ENCODE data around the gene TLE4.
"Not testable (repeated sequence)": the region's sequence is repeated elsewhere in the genome, so short reads cannot be mapped to it uniquely, and the experiment has no call there.

Gene TLE4

GRCh38 chr9:79604149-79604548, 32.4 kb downstream of the TLE4 start:
- no peak for DNase-seq

- no peak for DNase-seq
These were observed 33.3 kb downstream of the TLE4 start for GRCh38 chr9:79604921-79605562.

- not testable (repeated sequence) for DNase-seq
These were observed 34.8 kb downstream of the TLE4 start for GRCh38 chr9:79606529-79606928.

- DNase-seq: no peak
These were observed 37.8 kb downstream of the TLE4 start for GRCh38 chr9:79609468-79610018.

GRCh38 chr9:79610019-79610631, 38.4 kb downstream of the TLE4 start:
- DNase-seq: no peak

GRCh38 chr9:79610791-79611614, 39.2 kb downstream of the TLE4 start:
- no peak for DNase-seq

- DNase-seq: no peak
These were observed 41.4 kb downstream of the TLE4 start for GRCh38 chr9:79613145-79613544.

- no peak for DNase-seq
These were observed 43.3 kb downstream of the TLE4 start for GRCh38 chr9:79615038-79615437.

- DNase-seq: no peak
These were observed 44.2 kb downstream of the TLE4 start for GRCh38 chr9:79616013-79616412.

GRCh38 chr9:79616971-79617370, 45.2 kb downstream of the TLE4 start:
- no peak for DNase-seq

- DNase-seq: no peak
These were observed 45.6 kb downstream of the TLE4 start for GRCh38 chr9:79617395-79617794.

GRCh38 chr9:79619930-79620329, 48.2 kb downstream of the TLE4 start:
- no peak for DNase-seq

- no peak for DNase-seq
These were observed 50.3 kb downstream of the TLE4 start for GRCh38 chr9:79621916-79622575.

GRCh38 chr9:79623799-79624721, 52.3 kb downstream of the TLE4 start:
- DNase-seq: no peak

- DNase-seq: no peak
These were observed 58.0 kb downstream of the TLE4 start for GRCh38 chr9:79629721-79630120.

GRCh38 chr9:79630521-79631403, 59.0 kb downstream of the TLE4 start:
- DNase-seq: no peak

- no peak for DNase-seq
These were observed 60.3 kb downstream of the TLE4 start for GRCh38 chr9:79632060-79632459.

- DNase-seq: no peak
These were observed 60.9 kb downstream of the TLE4 start for GRCh38 chr9:79632705-79633104.

- DNase-seq: no peak
These were observed 61.8 kb downstream of the TLE4 start for GRCh38 chr9:79633558-79633957.

GRCh38 chr9:79637177-79637925, 65.6 kb downstream of the TLE4 start:
- DNase-seq: no peak

Data from cortex of kidney (tissue), 1 donor.